ENCODE data around the gene SOBP.

SOBP gene

GRCh38 chr6:107579456-107580056 lies 89.6 kb downstream of the SOBP start:
- TF ChIP-seq CTCF (IDR thresholded peaks at IDR 0.05; ENCODE audit: low read depth, low read length, missing control alignments): no peak
- DNase-seq (ENCODE audit: extremely low read depth, low read depth): no peak
- no peak overlapping the region for H3K4me3 ChIP-seq (replicated peaks; ENCODE audit: low read depth, low read length)

- no peak overlapping the region for H3K4me3 ChIP-seq (replicated peaks; ENCODE audit: low read depth, low read length)
- TF ChIP-seq CTCF (IDR thresholded peaks at IDR 0.05; ENCODE audit: low read depth, low read length, missing control alignments): no peak
- no peak for DNase-seq (ENCODE audit: extremely low read depth, low read depth)
Observed at GRCh38 chr6:107582086-107582485, 92.2 kb downstream of the SOBP start.

- no peak for DNase-seq (ENCODE audit: extremely low read depth, low read depth)
- no peak overlapping the region for H3K4me3 ChIP-seq (replicated peaks; ENCODE audit: low read depth, low read length)
- TF ChIP-seq CTCF (IDR thresholded peaks at IDR 0.05; ENCODE audit: low read depth, low read length, missing control alignments): no peak
Observed at GRCh38 chr6:107584726-107585125, 94.8 kb downstream of the SOBP start.

GRCh38 chr6:107585815-107586435 lies 96.0 kb downstream of the SOBP start:
- DNase-seq (ENCODE audit: extremely low read depth, low read depth): no peak
- no peak overlapping the region for H3K4me3 ChIP-seq (replicated peaks; ENCODE audit: low read depth, low read length)
- TF ChIP-seq CTCF (IDR thresholded peaks at IDR 0.05; ENCODE audit: low read depth, low read length, missing control alignments): no peak

GRCh38 chr6:107587451-107587850 lies 97.5 kb downstream of the SOBP start:
- no peak overlapping the region for H3K4me3 ChIP-seq (replicated peaks; ENCODE audit: low read depth, low read length)
- TF ChIP-seq CTCF (IDR thresholded peaks at IDR 0.05; ENCODE audit: low read depth, low read length, missing control alignments): no peak
- no peak for DNase-seq (ENCODE audit: extremely low read depth, low read depth)

GRCh38 chr6:107589199-107589598 lies 99.3 kb downstream of the SOBP start:
- DNase-seq (ENCODE audit: extremely low read depth, low read depth): no peak
- no peak for TF ChIP-seq CTCF (IDR thresholded peaks at IDR 0.05; ENCODE audit: low read depth, low read length, missing control alignments)
- no peak overlapping the region for H3K4me3 ChIP-seq (replicated peaks; ENCODE audit: low read depth, low read length)

- H3K4me3 ChIP-seq (replicated peaks; ENCODE audit: low read depth, low read length): no peak overlapping the region
- no peak for TF ChIP-seq CTCF (IDR thresholded peaks at IDR 0.05; ENCODE audit: low read depth, low read length, missing control alignments)
- DNase-seq (ENCODE audit: extremely low read depth, low read depth): no peak
Observed at GRCh38 chr6:107589934-107590333, 100.0 kb downstream of the SOBP start.
